NB4 (cell line): ENCODE data around the gene RGL1.

Experiments
- DNase-seq: peaks from one replicate; pipeline ENCODE4 v3.0.0; 2010; ENCODE audit warnings: low read depth
- H3K4me3 ChIP-seq: one replicate; pipeline ENCODE4 v1.5.1; 2011; ENCODE audit warnings: mild to moderate bottlenecking, low read depth, low read length, moderate library complexity
- MYC ChIP-seq: IDR thresholded peaks from 2 replicates; pipeline ENCODE4 v1.6.1; 2011; ENCODE audit warnings: low read depth, low read length
- POLR2A ChIP-seq: IDR thresholded peaks from 2 replicates; pipeline ENCODE4 v1.6.1; 2011; ENCODE audit warnings: mild to moderate bottlenecking; ENCODE audit not compliant: insufficient read length; ENCODE audit errors: extremely low read depth
- TF ChIP-seq, protein P1 (sequence below): IDR thresholded peaks from one replicate; pipeline ENCODE4 v1.5.1; 2012; ENCODE audit warnings: low read depth, low read length
- TF ChIP-seq, protein P2 (sequence below): IDR thresholded peaks from 2 replicates; pipeline ENCODE4 v1.6.1; 2011; ENCODE audit warnings: low read depth, low read length

The RGL1 gene

DNA sequence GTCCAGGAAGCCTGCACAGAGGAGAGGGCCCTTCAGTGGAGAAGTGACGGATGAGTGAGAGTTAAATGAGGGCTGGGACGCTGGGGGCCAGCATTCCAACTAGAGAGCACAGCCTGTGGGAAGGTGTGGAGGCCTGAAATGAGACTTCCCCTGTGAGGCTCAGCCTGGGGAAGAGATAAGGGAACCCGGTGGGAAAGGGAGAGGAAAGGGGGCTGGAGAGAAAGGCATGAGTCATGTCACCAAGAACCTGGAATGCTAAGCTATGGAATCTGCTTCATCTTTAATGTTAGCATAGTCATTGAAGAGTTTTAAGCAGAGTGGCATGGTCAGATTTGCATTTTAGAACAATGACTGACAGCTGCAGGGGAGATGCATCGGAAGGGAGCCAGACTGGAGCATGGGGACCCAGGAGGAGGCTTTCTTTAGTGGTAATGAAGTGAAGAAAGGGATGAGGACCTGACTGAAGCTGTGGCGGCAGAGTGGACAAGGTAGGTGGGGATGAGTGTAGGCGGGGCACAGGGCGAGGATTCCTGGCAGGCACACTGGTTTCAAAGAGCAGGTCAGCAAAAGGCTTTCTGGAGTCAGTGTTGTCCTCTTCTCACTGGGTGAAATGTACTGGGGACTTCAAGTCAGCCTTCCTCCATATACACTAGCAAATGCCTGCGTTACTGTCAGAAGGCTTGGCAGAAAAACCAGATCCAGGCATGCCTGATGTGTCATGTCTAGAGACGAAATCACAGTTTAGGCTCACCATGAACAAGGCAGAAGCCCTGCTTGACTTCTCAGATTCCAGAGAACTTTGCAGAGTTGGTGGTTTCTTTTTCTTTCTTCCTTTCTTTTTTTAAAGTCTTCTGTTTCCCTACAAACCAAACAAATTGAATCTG, 8.0 kb downstream of the RGL1 start:
- H3K4me3 ChIP-seq = no peak overlapping the region
- TF ChIP-seq, protein P1, sequence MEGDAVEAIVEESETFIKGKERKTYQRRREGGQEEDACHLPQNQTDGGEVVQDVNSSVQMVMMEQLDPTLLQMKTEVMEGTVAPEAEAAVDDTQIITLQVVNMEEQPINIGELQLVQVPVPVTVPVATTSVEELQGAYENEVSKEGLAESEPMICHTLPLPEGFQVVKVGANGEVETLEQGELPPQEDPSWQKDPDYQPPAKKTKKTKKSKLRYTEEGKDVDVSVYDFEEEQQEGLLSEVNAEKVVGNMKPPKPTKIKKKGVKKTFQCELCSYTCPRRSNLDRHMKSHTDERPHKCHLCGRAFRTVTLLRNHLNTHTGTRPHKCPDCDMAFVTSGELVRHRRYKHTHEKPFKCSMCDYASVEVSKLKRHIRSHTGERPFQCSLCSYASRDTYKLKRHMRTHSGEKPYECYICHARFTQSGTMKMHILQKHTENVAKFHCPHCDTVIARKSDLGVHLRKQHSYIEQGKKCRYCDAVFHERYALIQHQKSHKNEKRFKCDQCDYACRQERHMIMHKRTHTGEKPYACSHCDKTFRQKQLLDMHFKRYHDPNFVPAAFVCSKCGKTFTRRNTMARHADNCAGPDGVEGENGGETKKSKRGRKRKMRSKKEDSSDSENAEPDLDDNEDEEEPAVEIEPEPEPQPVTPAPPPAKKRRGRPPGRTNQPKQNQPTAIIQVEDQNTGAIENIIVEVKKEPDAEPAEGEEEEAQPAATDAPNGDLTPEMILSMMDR = no peak
- TF ChIP-seq, protein P2, sequence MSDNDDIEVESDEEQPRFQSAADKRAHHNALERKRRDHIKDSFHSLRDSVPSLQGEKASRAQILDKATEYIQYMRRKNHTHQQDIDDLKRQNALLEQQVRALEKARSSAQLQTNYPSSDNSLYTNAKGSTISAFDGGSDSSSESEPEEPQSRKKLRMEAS = no peak
- no peak for DNase-seq

GRCh38 chr1:183814121-183814681, 9.3 kb downstream of the RGL1 start:
- no peak for DNase-seq
- TF ChIP-seq, protein P2 = no peak
- TF ChIP-seq POLR2A = no peak
- TF ChIP-seq, protein P1 = no peak
- no peak for TF ChIP-seq MYC
- H3K4me3 ChIP-seq = no peak overlapping the region

- TF ChIP-seq POLR2A (no peak), MYC (no peak)
- TF ChIP-seq, protein P2 = no peak
- H3K4me3 ChIP-seq = no peak overlapping the region
- DNase-seq = no peak
Observed at GRCh38 chr1:183816110-183816509, 11.2 kb downstream of the RGL1 start.

DNA sequence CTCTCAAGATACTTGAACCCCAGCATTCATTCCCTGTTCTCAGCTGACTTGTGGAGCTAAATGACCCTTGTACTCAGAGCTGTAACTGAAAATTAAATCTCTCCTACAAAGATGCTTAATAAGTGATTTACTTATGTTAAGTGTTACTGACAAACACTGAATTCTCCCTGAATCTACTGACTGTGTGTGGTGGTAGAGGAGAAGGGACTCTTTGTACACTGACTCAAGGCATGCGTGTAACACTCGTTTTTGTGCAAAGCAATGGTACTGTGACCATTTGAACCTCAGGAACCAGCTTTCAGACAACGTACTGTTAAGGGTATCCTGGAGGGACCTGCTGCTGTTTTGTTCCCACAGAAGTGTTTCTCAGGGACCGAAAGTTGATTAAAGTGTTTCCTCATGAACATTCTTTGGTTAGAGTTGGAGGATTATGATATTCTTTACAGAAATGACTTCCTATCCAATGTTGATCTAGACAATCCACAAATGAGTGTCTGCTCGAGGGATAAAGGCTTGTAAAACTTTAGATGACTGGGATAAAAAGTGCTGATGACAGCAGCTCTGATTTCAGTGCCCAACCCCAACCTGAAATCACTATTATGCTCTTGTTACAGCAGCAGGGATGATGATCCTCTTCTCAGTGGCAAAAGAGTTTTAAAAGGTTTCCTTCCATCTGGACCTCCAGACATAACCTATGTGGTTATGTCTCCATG, 12.8 kb downstream of the RGL1 start:
- TF ChIP-seq, protein P2 = no peak
- TF ChIP-seq MYC = no peak
- TF ChIP-seq, protein P1 = no peak
- no peak for DNase-seq
- H3K4me3 ChIP-seq = no peak overlapping the region

- DNase-seq = no peak
- TF ChIP-seq POLR2A = no peak
- TF ChIP-seq, protein P1 = no peak
- no peak for TF ChIP-seq MYC
- TF ChIP-seq, protein P2 = no peak
- H3K4me3 ChIP-seq = no peak overlapping the region
Observed at GRCh38 chr1:183819059-183819458, 14.1 kb downstream of the RGL1 start.
